ENCODE measurements around the gene PIK3CA. TPM values are rescaled to one million over a fixed set of nuclear protein-coding genes. Genes with fewer than 3 reads are reported as not detected.

The PIK3CA gene
- total and polyA plus RNA-seq, 12 donors: 4.1 to 52.4 (median 24.6) TPM

DNA sequence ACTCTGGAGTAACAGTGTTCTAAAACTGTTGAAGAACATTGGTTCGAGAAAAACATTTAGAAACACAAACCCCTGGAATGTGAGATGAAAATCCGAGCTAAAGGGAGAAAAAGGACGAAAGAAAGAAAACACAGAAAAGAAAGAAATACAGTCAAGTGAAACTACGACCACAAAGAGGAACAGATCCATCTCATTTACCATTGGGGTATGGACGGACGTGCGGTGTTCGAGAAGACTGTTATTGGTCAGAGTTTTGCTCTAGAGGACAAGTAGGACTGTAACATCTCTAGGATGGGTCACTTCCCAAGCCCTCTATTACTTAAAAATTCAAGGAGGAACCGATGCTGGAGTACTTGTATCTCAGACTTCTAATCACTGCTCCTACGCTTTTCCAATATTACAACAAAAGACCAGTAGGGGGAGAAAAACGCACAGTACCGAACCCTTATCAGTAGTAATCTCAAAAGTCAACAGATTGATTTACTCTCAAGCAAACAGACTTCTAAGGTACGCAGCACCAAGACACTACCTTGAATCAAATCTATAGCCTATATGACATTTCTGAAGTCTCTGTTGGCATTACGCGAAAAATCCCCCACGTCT is 1.1 kb upstream of the PIK3CA start:
- intact Hi-C loops (cut with DNase I): loop anchor here (5.0 to 10.0 kb wide), 3 partner anchors 45 to 175 kb away; partner anchors contain the start of gene ZNF639 (in 1 of the 2)
- Histone ChIP-seq H3K9me3 (replicated peaks in 1 of 3) (no peaks in the 10 kb centered on the region), H3K36me3 (replicated peaks in 1 of 2) (no peaks in the 10 kb centered on the region), H3K27ac (peak overlapping the region; percentile 79 to 99 (median 97)), H3K4me3 (peak overlapping the region; percentile 39 to 97 (median 84)), H3K4me1 (replicated peaks in 1 of 2) (peaks cover 0 to 32% of the 10 kb centered on the region in 2 donors), H3K27me3 (no peaks in the 10 kb centered on the region)
- peak in 5 of 7 donors; percentile 26 to 40 (median 31) for DNase-seq
- 2 to 4% (median 3%) methylated on average over 16 of the region's 16 CpGs for WGBS, 4 donors
- TF ChIP-seq POLR2A (IDR thresholded peaks at IDR 0.05): no peak
- TF ChIP-seq, protein P1, sequence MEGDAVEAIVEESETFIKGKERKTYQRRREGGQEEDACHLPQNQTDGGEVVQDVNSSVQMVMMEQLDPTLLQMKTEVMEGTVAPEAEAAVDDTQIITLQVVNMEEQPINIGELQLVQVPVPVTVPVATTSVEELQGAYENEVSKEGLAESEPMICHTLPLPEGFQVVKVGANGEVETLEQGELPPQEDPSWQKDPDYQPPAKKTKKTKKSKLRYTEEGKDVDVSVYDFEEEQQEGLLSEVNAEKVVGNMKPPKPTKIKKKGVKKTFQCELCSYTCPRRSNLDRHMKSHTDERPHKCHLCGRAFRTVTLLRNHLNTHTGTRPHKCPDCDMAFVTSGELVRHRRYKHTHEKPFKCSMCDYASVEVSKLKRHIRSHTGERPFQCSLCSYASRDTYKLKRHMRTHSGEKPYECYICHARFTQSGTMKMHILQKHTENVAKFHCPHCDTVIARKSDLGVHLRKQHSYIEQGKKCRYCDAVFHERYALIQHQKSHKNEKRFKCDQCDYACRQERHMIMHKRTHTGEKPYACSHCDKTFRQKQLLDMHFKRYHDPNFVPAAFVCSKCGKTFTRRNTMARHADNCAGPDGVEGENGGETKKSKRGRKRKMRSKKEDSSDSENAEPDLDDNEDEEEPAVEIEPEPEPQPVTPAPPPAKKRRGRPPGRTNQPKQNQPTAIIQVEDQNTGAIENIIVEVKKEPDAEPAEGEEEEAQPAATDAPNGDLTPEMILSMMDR (IDR thresholded peaks at IDR 0.05): peak; percentile 43 to 91 (median 76)

DNA sequence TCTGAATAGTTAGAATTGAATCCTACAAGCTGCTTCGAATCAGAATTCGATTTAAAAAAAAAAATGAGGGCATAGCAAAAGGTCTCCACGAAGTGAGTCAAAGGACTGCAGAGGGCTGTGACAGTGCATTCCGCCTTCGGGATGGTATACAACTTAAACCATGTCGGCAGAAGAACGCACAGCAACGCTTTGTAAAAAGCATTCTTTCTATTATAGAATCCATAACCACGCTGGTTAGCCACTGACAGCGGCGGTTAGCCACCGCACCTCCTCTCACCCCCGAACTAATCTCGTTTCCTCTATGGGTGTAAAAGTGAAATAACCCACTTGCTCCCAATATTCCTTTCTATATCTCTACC is 664 bp upstream of the PIK3CA start:
- peaks cover 0 to 33% of the 10 kb centered on the region in 2 donors for H3K4me1 ChIP-seq (replicated peaks in 1 of 2)
- H3K27ac ChIP-seq: peak overlapping the region; percentile 79 to 99 (median 97)
- no peaks in the 10 kb centered on the region for H3K27me3 ChIP-seq
- 0 to 1% (median 0%) methylated on average over 14 of the region's 14 CpGs for whole genome bisulfite sequencing, 4 donors
- TF ChIP-seq POLR2A (IDR thresholded peaks at IDR 0.05): no peak
- TF ChIP-seq, protein P1 (IDR thresholded peaks at IDR 0.05): peak in 2 of 6 experiments; percentile 15 to 53
- no peaks in the 10 kb centered on the region for H3K36me3 ChIP-seq (replicated peaks in 1 of 2)
- peak overlapping the region; percentile 39 to 97 (median 84) for H3K4me3 ChIP-seq
- no peaks in the 10 kb centered on the region for H3K9me3 ChIP-seq (replicated peaks in 1 of 3)
- intact Hi-C loops (cut with DNase I): loop anchor here (5.0 to 10.0 kb wide), 3 partner anchors 45 to 175 kb away; partner anchors contain the start of gene ZNF639 (in 1 of the 2)
- DNase-seq: peak in 1 of 7 donors; percentile 39

DNA sequence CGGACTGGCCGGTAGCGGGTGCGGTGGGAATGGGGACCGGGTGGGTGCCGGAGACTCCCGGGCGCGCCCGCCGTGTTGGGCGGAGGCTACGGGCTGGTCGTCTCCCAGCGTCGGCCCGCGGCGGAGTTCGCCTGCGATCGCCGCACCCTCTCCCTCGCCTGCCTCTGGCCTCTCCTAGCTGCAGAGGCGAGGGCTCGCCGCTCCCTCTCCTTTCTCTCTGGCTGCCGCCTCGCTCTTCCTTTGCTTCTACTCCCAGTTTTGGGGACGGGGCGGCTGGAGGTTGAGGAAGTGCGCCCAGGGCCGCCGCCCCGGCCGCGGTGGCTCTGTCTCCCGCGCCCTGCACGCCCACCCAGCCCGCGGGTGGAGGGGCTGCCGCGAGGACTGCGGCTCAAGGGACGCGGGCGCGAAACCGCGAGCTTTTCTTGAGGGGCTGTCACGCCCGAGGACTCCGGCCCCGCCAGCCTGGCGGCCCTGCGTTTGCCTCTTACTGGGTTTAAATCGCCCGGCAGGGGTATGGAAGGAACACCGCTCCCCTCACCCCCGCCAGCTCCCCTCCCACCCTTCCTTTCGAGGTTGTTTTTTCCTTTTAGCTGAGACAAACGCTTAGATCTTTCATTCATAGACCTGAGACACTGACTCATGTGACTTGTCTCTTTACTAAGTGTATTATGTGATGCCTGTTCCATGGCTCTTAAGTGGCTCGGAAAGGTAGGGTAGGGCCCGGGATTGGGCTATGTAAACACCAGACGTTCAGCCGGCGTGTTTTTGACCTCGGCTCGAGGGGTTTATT is 654 bp downstream of the PIK3CA start:
- DNase-seq: peak; percentile 28 to 63 (median 48)
- intact Hi-C loops (cut with DNase I): loop anchor here (5.0 to 10.0 kb wide), 3 partner anchors 43 to 173 kb away; partner anchors contain the start of gene ZNF639 (in 1 of the 2)
- no peaks in the 10 kb centered on the region for H3K36me3 ChIP-seq (replicated peaks in 1 of 2)
- peak overlapping the region; percentile 78 to 99 (median 97) for H3K27ac ChIP-seq
- H3K9me3 ChIP-seq (replicated peaks in 1 of 3): no peaks in the 10 kb centered on the region
- H3K4me1 ChIP-seq (replicated peaks in 1 of 2): peaks cover 0 to 33% of the 10 kb centered on the region in 2 donors
- 0 to 1% (median 0%) methylated on average over 27 to 70 of the region's 70 CpGs for WGBS, 4 donors
- H3K27me3 ChIP-seq: no peaks in the 10 kb centered on the region
- TF ChIP-seq, protein P1 (IDR thresholded peaks at IDR 0.05): no peak
- TF ChIP-seq POLR2A (IDR thresholded peaks at IDR 0.05): peak in 1 of 2 donors; percentile 33
- peak overlapping the region; percentile 92 to 98 (median 96) for H3K4me3 ChIP-seq

DNA sequence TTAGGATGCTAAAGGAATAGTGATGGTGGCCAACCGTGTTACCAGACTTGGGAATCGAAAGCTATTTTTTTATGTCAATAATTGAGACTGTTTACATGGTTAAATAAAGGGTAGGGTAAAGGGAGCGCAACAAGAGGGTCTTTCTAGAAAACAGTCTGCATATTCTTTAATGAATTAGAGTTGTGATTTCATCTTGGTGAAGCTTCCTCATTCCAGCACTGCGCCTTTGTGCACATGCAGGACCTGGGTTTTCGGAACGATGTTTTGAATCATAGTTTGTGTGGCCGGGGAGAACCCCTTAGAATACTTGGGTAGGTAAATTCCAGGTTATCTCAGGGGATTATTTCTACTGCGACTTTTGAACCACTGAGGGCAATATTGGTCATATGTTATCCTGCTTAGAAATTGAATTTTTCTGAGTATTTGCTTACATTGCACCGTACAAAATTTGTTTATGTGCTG is 1.3 kb downstream of the PIK3CA start:
- intact Hi-C loops (cut with DNase I): loop anchor here (5.0 to 10.0 kb wide), 3 partner anchors 43 to 173 kb away; partner anchors contain the start of gene ZNF639 (in 1 of the 2)
- H3K27ac ChIP-seq: peak overlapping the region; percentile 78 to 99 (median 97)

More for the DNA sequence above, 1.3 kb downstream of the PIK3CA start:
- Histone ChIP-seq H3K36me3 (replicated peaks in 1 of 2) (no peaks in the 10 kb centered on the region), H3K4me3 (peak overlapping the region; percentile 92 to 98 (median 96)), H3K9me3 (replicated peaks in 1 of 3) (no peaks in the 10 kb centered on the region), H3K4me1 (replicated peaks in 1 of 2) (peaks cover 0 to 33% of the 10 kb centered on the region in 2 donors), H3K27me3 (no peaks in the 10 kb centered on the region)
- DNase-seq: peak in 3 of 7 donors; percentile 16 to 28 (median 22)
- WGBS, 4 donors: 0 to 2% (median 1%) methylated on average over 9 of the region's 9 CpGs
- TF ChIP-seq, protein P1 (IDR thresholded peaks at IDR 0.05): no peak
- no peak for TF ChIP-seq POLR2A (IDR thresholded peaks at IDR 0.05)

All from adrenal gland (tissue), 12 donors.